Neural cell (in vitro differentiated cells): Measurements from ENCODE around the gene TBC1D30. TPM values are rescaled to one million over a fixed set of nuclear protein-coding genes. Genes with fewer than 3 reads are reported as not detected.

Experiments used
- H2AFZ ChIP-seq: fragments of 200-600, 300-800 bp; sonication (generic), shearing (Covaris generic); 2 replicates; pipeline ENCODE4 v1.6.0; 2014; ENCODE audit warnings: low read depth, mild to moderate bottlenecking, antibody characterized with exemption, low read length, moderate library complexity
- H3F3A ChIP-seq: fragments of 200-600 bp; shearing (Covaris generic); 2 replicates; pipeline ENCODE4 v1.6.1; 2016; ENCODE audit warnings: mild to moderate bottlenecking, moderate library complexity, mixed read lengths, antibody characterized with exemption, low read length; ENCODE audit not compliant: insufficient read depth, poor library complexity, severe bottlenecking
- H3K27ac ChIP-seq: fragments of 200-600, 300-800 bp; sonication (generic), shearing (Covaris generic); 2 replicates; pipeline ENCODE4 v1.5.1; 2014; ENCODE audit warnings: mild to moderate bottlenecking, low read length, moderate library complexity
- H3K27me3 ChIP-seq: fragments of 300-800, 200-600 bp; sonication (generic), shearing (Covaris generic); 2 replicates; pipeline ENCODE4 v1.6.0; 2014; ENCODE audit warnings: mild to moderate bottlenecking, low read depth, low read length, moderate library complexity; ENCODE audit not compliant: insufficient read depth
- H3K36me3 ChIP-seq: fragments of 300-800, 200-600 bp; sonication (generic), shearing (Covaris generic); 2 replicates; pipeline ENCODE4 v1.5.1; 2014; ENCODE audit warnings: mild to moderate bottlenecking, antibody characterized with exemption, low read length, moderate library complexity; ENCODE audit not compliant: insufficient read depth
- H3K4me2 ChIP-seq: fragments of 300-800, 200-600 bp; sonication (generic), shearing (Covaris generic); 2 replicates; pipeline ENCODE4 v1.6.0; 2014; ENCODE audit warnings: mild to moderate bottlenecking, low read length
- H3K4me3 ChIP-seq: fragments of 300-800, 200-600 bp; sonication (generic), shearing (Covaris generic); 2 replicates; pipeline ENCODE4 v1.5.1; 2014; ENCODE audit warnings: mild to moderate bottlenecking, low read length, moderate library complexity
- H3K79me2 ChIP-seq: fragments of 200-600 bp; shearing (Covaris generic); replicated peaks from 2 replicates; pipeline ENCODE4 v1.6.0; 2014; ENCODE audit warnings: mild to moderate bottlenecking, low read length, moderate library complexity; ENCODE audit not compliant: insufficient read depth
- H3K9ac ChIP-seq: fragments of 300-800, 200-600 bp; sonication (generic), shearing (Covaris generic); 2 replicates; pipeline ENCODE4 v1.6.1; 2016; ENCODE audit warnings: mild to moderate bottlenecking, low read length, mixed read lengths
- H3K9me2 ChIP-seq: fragments of 200-600 bp; shearing (Covaris generic); 2 replicates; pipeline ENCODE4 v1.6.1; 2016; ENCODE audit warnings: mild to moderate bottlenecking, low read length, mixed read lengths; ENCODE audit not compliant: insufficient read depth
- H3K9me3 ChIP-seq: fragments of 200-600, 300-800 bp; sonication (generic), shearing (Covaris generic); 2 replicates; pipeline ENCODE4 v1.6.1; 2016; ENCODE audit warnings: mild to moderate bottlenecking, mixed run types, low read length, moderate library complexity, mixed read lengths
- H4K20me1 ChIP-seq: fragments of 200-600 bp; shearing (Covaris generic); 2 replicates; pipeline ENCODE4 v1.6.1; 2016; ENCODE audit warnings: mild to moderate bottlenecking, mixed run types; ENCODE audit not compliant: insufficient read depth
- CTCF ChIP-seq: fragments of 450-650 bp; IDR thresholded peaks from 2 replicates; pipeline ENCODE4 v1.5.1; 2014; ENCODE audit warnings: antibody characterized with exemption, mild to moderate bottlenecking, moderate library complexity; ENCODE audit not compliant: poor library complexity, severe bottlenecking
- EP300 ChIP-seq: fragments of 450-650 bp; conservative IDR thresholded peaks from 2 replicates; pipeline ENCODE4 v1.6.1; 2014; ENCODE audit warnings: antibody characterized with exemption, mild to moderate bottlenecking, moderate library complexity; ENCODE audit not compliant: poor library complexity, severe bottlenecking
- EZH2 ChIP-seq: fragments of 200-600, 300-800 bp; shearing (Covaris generic), sonication (generic); IDR thresholded peaks from 2 replicates; pipeline ENCODE4 v1.6.1; 2014; ENCODE audit warnings: antibody characterized with exemption, low read length, borderline replicate concordance, mild to moderate bottlenecking; ENCODE audit not compliant: insufficient read depth, poor library complexity, severe bottlenecking
- MXI1 ChIP-seq: fragments of 450-650 bp; conservative IDR thresholded peaks from 2 replicates; pipeline ENCODE4 v1.6.1; 2014; ENCODE audit warnings: antibody characterized with exemption, mild to moderate bottlenecking; ENCODE audit not compliant: poor library complexity, severe bottlenecking
- POLR2AphosphoS5 ChIP-seq: IDR thresholded peaks from 2 replicates; pipeline ENCODE4 v1.6.1; 2012
- RAD21 ChIP-seq: fragments of 450-650 bp; conservative IDR thresholded peaks from 2 replicates; pipeline ENCODE4 v1.6.1; 2014; ENCODE audit warnings: antibody characterized with exemption, mild to moderate bottlenecking, moderate library complexity
- REST ChIP-seq: IDR thresholded peaks from 2 replicates; pipeline ENCODE4 v1.6.1; 2012; ENCODE audit warnings: borderline replicate concordance
- SMC3 ChIP-seq: fragments of 450-650 bp; conservative IDR thresholded peaks from 2 replicates; pipeline ENCODE4 v1.6.1; 2014; ENCODE audit warnings: antibody characterized with exemption, mild to moderate bottlenecking, moderate library complexity; ENCODE audit not compliant: poor library complexity
- TAF1 ChIP-seq: IDR thresholded peaks from 2 replicates; pipeline ENCODE4 v1.6.1; 2012; ENCODE audit warnings: low read depth
- polyA plus RNA-seq: library from polyadenylated mRNA; depleted of rRNA; stranded (reverse); fragments of >200 nt; gene quantifications from 2 replicates; pipeline ENCODE4 v1.2.3, GENCODE V29; 2014

The TBC1D30 gene
- polyA plus RNA-seq, 1 donor from 2014 or later = 17.6 TPM

GRCh38 chr12:64813723-64814122, 10.7 kb upstream of the TBC1D30 start:
- no peaks in the 10 kb centered on the region for H3F3A ChIP-seq
- no peak for TF ChIP-seq TAF1
- TF ChIP-seq RAD21 = no peak
- TF ChIP-seq POLR2AphosphoS5 = no peak
- TF ChIP-seq SMC3 = no peak
- H2AFZ ChIP-seq = no peak overlapping the region

GRCh38 chr12:64814432-64814831, 10.0 kb upstream of the TBC1D30 start:
- Histone ChIP-seq H4K20me1 (no peaks in the 10 kb centered on the region), H3K27ac (no peak overlapping the region), H3K27me3 (no peaks in the 10 kb centered on the region), H3K9me3 (no peaks in the 10 kb centered on the region), H3K4me2 (no peak overlapping the region), H3K36me3 (no peaks in the 10 kb centered on the region), H3F3A (no peaks in the 10 kb centered on the region), H3K79me2 (no peaks in the 10 kb centered on the region), H3K9me2 (no peaks in the 10 kb centered on the region), H3K9ac (no peak overlapping the region), H3K4me3 (no peak overlapping the region), H2AFZ (no peak overlapping the region)
- TF ChIP-seq POLR2AphosphoS5 (no peak), EP300 (no peak), REST (no peak), EZH2 (no peak), SMC3 (no peak), RAD21 (no peak), TAF1 (no peak), CTCF (no peak), MXI1 (no peak)

More at GRCh38 chr12:64813723-64814122, 10.7 kb upstream of the TBC1D30 start:
- Histone ChIP-seq H3K9me3 (no peaks in the 10 kb centered on the region), H4K20me1 (no peaks in the 10 kb centered on the region), H3K27ac (no peak overlapping the region), H3K36me3 (no peaks in the 10 kb centered on the region), H3K27me3 (no peaks in the 10 kb centered on the region), H3K9me2 (no peaks in the 10 kb centered on the region), H3K4me2 (no peak overlapping the region), H3K9ac (no peak overlapping the region), H3K79me2 (no peaks in the 10 kb centered on the region), H3K4me3 (no peak overlapping the region)
